Placental epithelial cell (primary cell): Measurements from ENCODE around the gene SRSF6. TPM values are rescaled to one million over a fixed set of nuclear protein-coding genes. Genes with fewer than 3 reads are reported as not detected.

Experiments used
- small RNA-seq: library from RNA; depleted of rRNA; stranded (forward); fragments of <200 nt; gene quantifications from one replicate; pipeline ENCODE3, GENCODE V24; 2012
- total RNA-seq: library from RNA; depleted of rRNA; stranded (reverse); fragments of >200 nt; gene quantifications from 2 replicates; pipeline ENCODE4 v1.2.3, GENCODE V29; 2012

The SRSF6 gene
- 62.4 and 73.4 TPM in 2 replicates for total RNA-seq

DNA sequence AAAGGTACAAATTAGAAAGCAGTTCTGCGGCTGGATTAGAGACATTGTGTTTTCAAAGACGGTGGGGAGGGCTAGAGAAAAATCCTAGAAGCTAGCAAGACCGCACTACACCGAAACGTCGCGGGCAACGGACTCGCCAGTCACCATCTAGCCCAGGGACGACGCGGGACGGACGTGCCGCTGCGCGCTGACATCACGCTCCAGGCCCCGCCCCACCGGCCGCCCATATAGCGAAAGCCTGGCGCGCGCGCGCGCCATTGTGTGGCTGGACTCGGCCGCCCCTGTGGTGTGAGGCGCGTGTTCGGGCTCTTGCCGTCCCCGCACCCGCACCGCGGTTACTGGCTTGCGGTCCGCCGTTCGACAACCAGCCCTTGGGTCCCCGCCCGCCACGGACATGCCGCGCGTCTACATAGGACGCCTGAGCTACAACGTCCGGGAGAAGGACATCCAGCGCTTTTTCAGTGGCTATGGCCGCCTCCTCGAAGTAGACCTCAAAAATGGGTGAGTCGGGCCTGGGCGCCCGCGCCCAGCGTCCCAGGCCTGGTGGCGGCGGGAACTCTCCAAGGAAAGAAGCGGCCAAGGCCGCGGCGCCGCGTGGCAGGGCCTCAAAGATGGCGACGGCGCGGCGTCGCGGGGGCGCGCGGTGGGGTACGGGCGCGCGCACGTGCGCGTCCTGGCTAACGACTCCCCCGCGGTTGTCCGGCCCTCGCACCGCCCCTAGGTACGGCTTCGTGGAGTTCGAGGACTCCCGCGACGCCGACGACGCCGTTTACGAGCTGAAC lies at the start of gene SRSF6:
Gene SRSF6, plus strand, starts transcription at position 257 of the 782 bp plus-strand sequence. Its CDS starts 138 bp downstream, at position 395.

DNA sequence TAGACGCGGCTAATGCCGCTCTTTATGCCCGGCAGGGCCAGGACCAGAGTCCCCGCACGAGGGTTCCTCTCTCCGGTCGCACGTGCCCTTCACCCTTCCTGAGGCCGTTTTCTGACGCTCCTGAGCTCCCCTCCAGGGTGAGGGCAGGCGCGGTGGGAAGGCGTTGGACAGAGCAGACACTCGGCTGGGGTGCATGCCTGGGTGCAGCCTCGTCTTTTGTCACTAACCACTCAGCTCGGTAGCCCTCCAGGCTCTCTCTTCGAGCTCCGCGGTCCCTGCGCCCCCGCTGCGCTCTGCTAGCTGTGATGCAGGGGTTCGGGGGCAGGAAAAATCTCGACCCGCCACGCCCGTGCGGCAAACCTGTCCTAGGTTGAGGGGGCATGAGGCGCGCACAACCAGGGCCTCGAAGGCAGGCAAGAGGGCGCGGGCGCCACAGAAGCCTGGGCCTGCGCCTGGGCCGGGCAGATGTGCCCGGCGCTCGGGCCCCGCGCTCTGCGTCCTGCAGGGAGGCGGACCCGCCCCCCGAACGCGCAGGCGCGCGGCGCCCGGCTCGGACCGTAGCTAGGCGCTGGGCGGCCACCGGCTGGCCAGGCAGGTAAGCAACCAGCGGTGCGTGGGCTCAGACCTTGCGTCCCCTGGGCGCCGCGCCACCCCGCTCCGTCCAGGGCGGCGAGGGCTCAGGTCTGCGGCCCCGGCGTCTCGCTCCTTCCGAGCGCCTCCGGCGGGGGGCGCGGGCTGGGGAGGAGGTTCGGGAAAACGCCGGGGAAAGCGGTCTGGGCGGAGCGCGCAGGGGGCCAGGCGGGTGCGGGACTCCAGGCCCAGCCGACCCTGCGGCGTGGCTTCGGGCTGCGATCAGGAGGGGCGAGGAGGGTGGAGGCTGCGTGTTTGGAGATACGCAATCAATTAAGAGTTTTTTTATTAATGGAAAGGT lies 49.7 kb downstream of the SRSF6 start, which contains the start of gene L3MBTL1:
Gene L3MBTL1, plus strand, starts transcription at position 548 of the 931 bp plus-strand sequence. CDS start 5,807 bp downstream, outside the sequence.

Small RNAs within 50 kb of the gene (small RNA-seq; reads per million reads assigned to genes)
- not detected for gene RF00019
- gene RNU6-1251P = 1.0 reads per million, percentile 57 among the genes with 10 or more reads in this experiment

Other genes with a start within 250 kb of the SRSF6 start
- gene L3MBTL1, start 49.8 kb downstream of the SRSF6 start, total RNA-seq = 14.9 and 25.1 TPM in 2 replicates
- gene SGK2, start 101.1 kb downstream of the SRSF6 start, total RNA-seq = 0.11 and 2.7 TPM in 2 replicates
- gene IFT52, start 133.0 kb downstream of the SRSF6 start, total RNA-seq = 35.7 and 47.5 TPM in 2 replicates
- 6.3 and 45.0 TPM in 2 replicates for gene MYBL2, start 209.2 kb downstream of the SRSF6 start, total RNA-seq